ENCODE results near the gene TTLL5.

- no peak for TF ChIP-seq CTCF (IDR thresholded peaks at IDR 0.05)
- no peak for TF ChIP-seq POLR2A (IDR thresholded peaks at IDR 0.05)
Measured at GRCh38 chr14:75667099-75667765, 6.2 kb downstream of the TTLL5 start.
